ENCODE results near the gene F11.
"Not testable (repeated sequence)": the region's sequence is repeated elsewhere in the genome, so short reads cannot be mapped to it uniquely, and the experiment has no call there.

The F11 gene

DNA sequence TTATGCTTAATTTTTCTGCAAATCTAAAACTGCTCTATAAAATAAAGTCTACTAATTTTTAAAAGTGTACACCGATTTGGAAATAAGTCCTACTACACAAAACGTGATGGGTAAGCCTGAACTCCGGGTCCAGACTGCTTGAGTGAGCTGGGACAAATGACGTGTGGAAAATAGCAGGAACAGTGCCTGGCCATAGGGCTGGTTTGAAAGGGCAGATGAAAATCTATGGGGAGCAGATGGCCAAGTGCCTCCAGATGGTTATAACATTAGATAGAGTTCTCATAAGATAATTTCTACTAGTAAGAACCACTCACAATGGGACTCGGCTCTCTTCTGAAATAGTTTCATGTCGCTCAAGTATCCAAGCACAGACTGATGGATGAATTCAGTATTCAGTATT lies 52.5 kb downstream of the F11 start:
- DNase-seq (ENCODE audit: low read depth) = no peak
- no peak overlapping the region for H3K4me3 ChIP-seq (ENCODE audit: low read length)
- TF ChIP-seq, protein P1, sequence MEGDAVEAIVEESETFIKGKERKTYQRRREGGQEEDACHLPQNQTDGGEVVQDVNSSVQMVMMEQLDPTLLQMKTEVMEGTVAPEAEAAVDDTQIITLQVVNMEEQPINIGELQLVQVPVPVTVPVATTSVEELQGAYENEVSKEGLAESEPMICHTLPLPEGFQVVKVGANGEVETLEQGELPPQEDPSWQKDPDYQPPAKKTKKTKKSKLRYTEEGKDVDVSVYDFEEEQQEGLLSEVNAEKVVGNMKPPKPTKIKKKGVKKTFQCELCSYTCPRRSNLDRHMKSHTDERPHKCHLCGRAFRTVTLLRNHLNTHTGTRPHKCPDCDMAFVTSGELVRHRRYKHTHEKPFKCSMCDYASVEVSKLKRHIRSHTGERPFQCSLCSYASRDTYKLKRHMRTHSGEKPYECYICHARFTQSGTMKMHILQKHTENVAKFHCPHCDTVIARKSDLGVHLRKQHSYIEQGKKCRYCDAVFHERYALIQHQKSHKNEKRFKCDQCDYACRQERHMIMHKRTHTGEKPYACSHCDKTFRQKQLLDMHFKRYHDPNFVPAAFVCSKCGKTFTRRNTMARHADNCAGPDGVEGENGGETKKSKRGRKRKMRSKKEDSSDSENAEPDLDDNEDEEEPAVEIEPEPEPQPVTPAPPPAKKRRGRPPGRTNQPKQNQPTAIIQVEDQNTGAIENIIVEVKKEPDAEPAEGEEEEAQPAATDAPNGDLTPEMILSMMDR (IDR thresholded peaks at IDR 0.05; ENCODE audit: insufficient read depth, low read depth, low read length, missing control alignments) = no peak

DNA sequence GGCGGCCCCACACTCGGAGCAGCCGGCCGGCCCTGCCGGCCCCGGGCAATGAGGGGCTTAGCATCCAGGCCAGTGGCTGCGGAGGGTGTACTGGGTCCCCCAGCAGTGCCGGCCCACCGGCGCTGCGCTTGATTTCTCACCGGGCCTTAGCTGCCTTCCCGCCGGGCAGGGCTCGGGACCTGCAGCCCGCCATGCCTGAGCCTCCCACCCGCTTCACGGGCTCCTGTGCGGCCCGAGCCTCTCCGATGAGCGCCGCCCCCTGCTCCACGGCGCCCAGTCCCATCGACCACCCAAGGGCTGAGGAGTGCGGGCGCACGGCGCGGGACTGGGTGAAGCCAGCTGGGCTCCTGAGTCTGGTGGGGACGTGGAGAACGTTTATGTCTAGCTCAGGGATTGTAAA lies 58.7 kb downstream of the F11 start:
- not testable (repeated sequence) for DNase-seq (ENCODE audit: low read depth); H3K4me3 ChIP-seq (ENCODE audit: low read length)

- TF ChIP-seq, protein P1 (IDR thresholded peaks at IDR 0.05; ENCODE audit: insufficient read depth, low read depth, low read length, missing control alignments) = no peak
- H3K4me3 ChIP-seq (ENCODE audit: low read length) = no peak overlapping the region
- DNase-seq (ENCODE audit: low read depth) = no peak
These were observed 60.4 kb downstream of the F11 start for GRCh38 chr4:186326391-186326790.

GRCh38 chr4:186329372-186329771 lies 63.4 kb downstream of the F11 start:
- TF ChIP-seq, protein P1 (IDR thresholded peaks at IDR 0.05; ENCODE audit: insufficient read depth, low read depth, low read length, missing control alignments) = no peak
- no peak for DNase-seq (ENCODE audit: low read depth)
- H3K4me3 ChIP-seq (ENCODE audit: low read length) = no peak overlapping the region

DNA sequence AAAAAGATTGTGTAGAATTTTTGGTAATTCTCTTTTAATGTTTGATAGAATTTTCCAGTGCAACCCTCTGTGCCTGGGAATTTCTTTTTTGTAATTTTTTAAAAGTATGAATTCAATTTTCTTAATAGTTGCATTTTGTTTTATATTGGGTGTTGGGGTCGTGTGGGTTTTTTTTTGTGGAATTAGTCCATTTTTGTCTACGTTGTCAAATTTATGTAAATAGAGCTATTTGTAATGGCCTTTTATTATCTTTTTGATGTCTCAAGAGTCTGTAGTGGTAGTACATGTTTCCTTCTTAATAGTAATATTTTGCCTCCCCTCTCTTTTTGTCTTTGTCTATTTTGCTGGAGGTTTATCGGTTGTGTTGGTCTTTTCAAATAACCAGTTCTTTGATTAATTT lies 64.4 kb downstream of the F11 start:
- no peak for DNase-seq (ENCODE audit: low read depth)
- TF ChIP-seq, protein P1 (IDR thresholded peaks at IDR 0.05; ENCODE audit: insufficient read depth, low read depth, low read length, missing control alignments) = no peak
- no peak overlapping the region for H3K4me3 ChIP-seq (ENCODE audit: low read length)

DNA sequence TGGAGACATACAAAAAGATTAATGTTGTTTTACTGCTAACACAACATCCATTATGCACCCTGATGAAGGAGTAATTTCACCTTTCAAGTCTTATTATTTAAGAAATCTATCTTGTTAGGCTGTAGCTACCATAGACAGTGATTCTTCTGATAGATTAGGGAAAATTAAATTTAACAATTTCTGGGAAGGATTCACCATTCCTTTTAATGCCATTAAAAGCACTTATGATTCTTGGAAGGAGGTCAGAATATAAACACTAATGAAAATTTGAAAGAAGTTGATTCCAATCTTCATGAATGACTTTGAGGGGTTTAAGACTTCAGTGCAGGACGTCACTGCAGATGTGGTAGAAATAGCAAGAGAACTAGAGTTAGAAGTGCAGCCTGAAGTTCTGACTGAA lies 69.8 kb downstream of the F11 start:
- DNase-seq (ENCODE audit: low read depth) = no peak
- H3K4me3 ChIP-seq (ENCODE audit: low read length) = no peak overlapping the region
- TF ChIP-seq, protein P1 (IDR thresholded peaks at IDR 0.05; ENCODE audit: insufficient read depth, low read depth, low read length, missing control alignments) = no peak
